GM12801 (cell line): ENCODE results near the gene SLC16A9.

ENCODE experiments used
- TF ChIP-seq, protein P1 (sequence below): IDR thresholded peaks from one replicate; pipeline ENCODE4 v1.5.1; 2011; ENCODE audit warnings: control low read depth; ENCODE audit not compliant: insufficient read length; ENCODE audit errors: extremely low read depth

The SLC16A9 gene

DNA sequence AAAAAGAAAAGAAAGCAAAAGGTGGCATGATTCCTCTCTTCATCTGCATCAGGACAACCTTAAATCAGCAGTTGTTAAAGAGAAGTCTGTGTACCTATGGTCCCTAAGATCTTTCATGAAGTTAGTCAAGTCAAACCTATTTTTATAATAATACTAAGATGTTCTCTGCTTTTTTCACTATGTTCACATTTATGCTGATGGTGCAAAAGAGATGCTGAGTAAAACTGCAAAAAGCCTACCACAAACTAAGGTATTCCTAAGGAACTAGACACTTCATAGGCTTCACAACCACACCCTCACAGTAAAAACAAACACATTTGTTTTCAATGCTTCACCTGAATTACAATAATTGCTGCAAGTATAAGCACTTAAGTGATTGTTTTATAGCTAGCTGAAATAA lies 43.3 kb downstream of the SLC16A9 start:
- TF ChIP-seq, protein P1, sequence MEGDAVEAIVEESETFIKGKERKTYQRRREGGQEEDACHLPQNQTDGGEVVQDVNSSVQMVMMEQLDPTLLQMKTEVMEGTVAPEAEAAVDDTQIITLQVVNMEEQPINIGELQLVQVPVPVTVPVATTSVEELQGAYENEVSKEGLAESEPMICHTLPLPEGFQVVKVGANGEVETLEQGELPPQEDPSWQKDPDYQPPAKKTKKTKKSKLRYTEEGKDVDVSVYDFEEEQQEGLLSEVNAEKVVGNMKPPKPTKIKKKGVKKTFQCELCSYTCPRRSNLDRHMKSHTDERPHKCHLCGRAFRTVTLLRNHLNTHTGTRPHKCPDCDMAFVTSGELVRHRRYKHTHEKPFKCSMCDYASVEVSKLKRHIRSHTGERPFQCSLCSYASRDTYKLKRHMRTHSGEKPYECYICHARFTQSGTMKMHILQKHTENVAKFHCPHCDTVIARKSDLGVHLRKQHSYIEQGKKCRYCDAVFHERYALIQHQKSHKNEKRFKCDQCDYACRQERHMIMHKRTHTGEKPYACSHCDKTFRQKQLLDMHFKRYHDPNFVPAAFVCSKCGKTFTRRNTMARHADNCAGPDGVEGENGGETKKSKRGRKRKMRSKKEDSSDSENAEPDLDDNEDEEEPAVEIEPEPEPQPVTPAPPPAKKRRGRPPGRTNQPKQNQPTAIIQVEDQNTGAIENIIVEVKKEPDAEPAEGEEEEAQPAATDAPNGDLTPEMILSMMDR, result no peak

DNA sequence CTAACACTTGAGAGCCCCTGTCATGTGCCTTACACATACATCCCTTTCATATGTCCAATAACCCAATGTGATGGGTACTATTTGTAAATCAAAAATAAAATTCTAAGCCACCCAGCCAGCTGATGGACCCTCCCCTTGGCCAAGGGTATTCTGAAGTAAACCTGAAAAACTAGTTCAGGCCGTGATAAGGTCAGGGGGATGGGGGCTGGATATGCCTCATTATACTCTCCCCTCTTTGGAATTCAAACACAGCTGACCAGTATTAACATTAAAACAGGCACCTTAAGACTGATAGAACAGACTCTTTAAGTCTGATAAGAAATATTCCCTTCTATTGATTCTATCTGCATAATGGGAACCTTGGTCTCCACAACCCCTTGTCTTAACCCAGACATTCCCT lies 51.9 kb downstream of the SLC16A9 start:
- TF ChIP-seq, protein P1, result no peak

DNA sequence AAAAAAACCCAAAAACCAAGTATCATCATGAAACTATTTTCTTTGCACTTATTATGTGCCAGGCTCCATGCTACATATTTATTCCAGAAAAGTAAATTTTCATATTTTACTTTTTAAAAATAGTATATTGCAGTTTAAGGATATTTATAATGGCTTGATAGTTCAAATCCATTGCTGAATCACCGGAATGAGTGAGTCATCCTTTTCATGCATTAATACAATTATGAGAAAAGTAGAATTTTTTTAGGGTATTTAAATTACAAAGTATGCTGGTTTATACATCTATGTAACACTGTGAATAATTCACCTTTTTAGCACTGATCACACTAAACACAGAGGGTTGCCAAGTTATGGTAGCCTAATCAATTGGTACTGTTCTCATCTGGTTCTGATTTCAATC lies 54.3 kb downstream of the SLC16A9 start:
- TF ChIP-seq, protein P1, result no peak

DNA sequence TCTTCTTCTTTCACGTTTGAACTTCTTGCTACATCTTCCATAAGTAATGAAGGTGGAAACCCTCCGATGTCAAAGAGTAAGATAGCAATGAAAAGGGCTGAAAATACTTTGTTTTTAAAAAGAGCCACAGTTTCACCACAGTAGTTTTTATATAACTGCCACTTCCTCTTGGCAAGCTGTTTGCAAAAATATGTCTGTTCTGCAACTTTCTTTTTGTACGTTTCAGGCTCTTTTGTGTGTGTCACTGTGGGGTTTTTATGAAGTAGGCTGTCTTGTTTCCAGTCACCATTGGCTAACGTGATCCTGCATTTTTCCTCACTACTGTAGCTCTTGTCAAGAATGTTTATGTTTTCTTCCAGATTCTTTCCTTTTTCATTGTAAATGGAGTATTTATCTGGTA lies 55.6 kb downstream of the SLC16A9 start:
- TF ChIP-seq, protein P1, result no peak

DNA sequence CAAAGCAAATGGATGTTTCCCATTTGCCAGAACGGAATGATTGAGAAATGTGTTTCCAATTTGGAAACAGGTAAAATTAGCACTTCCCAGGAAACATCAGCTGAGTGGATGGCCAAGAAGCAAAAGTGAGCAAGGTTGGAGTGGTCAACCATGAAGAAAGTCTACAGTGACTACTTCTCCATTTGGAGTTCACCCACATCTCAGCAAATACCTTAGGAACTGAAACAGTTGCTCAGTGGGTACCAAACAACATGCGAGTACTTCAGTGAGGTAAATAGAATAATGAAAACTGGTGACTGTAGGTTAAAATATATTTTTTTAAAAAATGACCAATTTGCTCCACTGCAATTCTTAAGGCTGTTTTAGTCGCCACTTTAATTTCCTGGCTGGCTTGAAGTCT lies 57.7 kb downstream of the SLC16A9 start:
- TF ChIP-seq, protein P1, result no peak

DNA sequence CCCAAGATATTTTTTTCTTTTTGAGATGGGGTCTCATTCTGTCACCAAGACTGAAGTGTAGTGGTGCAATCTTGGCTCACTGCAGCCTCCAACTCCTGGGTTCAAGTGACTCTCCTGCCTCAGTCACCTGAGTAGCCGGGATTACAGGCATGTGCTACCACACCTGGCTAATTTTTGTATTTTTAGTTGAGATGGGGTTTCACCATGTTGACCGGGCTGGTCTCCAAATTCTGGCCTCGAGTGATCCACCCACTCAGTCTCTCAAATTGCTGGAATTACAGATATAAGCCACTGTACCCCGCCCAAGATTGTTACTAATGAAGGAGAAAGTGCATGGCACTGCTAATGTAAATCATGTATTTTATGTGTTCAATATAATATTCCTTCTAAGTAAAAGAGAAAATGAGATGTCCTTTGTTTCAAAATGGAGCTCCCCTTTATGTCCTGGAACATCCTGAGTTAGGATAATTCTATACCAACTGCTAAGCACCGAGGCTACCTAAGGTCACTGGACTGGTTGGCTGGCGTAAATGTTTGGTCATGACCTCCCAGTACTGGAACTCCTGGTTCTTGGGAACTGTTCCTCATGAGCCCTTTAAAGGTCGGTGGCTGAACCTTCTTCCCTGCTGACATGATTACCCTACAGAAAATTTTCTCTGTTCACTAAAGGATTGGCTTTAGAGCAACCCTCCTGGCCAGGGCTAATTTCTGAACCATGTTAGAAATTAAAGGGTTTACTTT lies 59.9 kb downstream of the SLC16A9 start:
- TF ChIP-seq, protein P1, result no peak

DNA sequence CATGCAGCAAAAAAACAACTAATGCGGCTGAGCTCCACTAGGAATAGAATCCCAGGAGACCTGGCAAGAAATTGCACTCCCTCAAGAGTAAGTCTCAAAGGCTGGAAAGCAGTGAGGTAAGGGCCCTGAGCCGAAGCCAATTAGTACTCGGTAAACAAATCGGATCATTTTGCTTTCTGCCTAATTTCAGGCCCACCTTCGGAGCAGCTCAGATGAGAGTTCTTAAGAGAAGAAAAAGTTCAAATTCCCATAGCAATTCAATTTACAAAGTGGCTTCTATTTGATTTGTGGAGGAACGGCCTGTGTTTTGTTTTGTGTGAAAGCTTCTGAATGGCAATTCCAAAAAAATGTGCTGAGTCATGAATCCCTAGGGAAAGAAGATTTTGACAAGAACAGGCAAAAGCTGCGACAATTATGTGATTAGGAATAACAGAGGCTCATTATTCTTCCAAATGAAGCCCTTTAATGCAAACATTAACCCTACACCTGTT lies 60.9 kb downstream of the SLC16A9 start:
- TF ChIP-seq, protein P1, result no peak
